Vagina (tissue), 2 donors: Measurements from ENCODE around the gene CECR2. TPM values are rescaled to one million over a fixed set of nuclear protein-coding genes. Genes with fewer than 3 reads are reported as not detected.

Experiments
- DNase-seq, 2 donors: peaks; one replicate each; pipeline ENCODE4 v3.0.0-alpha.2; 2017; ENCODE audit errors: extremely low spot score in 2 of 2
- H3K27ac ChIP-seq: fragments of 200-600 bp; sonication (generic); one replicate; pipeline ENCODE4 v1.5.1; 2019
- H3K27me3 ChIP-seq: fragments of 200-600 bp; sonication (generic); one replicate; pipeline ENCODE4 v1.5.1; 2019
- H3K36me3 ChIP-seq, 2 donors: fragments of 200-600 bp; sonication (generic); one replicate each; pipeline ENCODE4 v1.5.1; 2017 to 2019
- H3K4me1 ChIP-seq: fragments of 200-600 bp; sonication (generic); one replicate; pipeline ENCODE4 v1.5.1; 2019
- H3K4me3 ChIP-seq, 2 donors: fragments of 200-600 bp; sonication (generic); 1 replicate in 1 of 2; 2 replicates in 1 of 2; pipeline ENCODE4 v1.5.1; 2016 to 2019
- H3K9me3 ChIP-seq: fragments of 200-600 bp; sonication (generic); one replicate; pipeline ENCODE4 v1.5.1; 2019
- CTCF ChIP-seq, 3 experiments: fragments of 450-650 bp in 2 of 3; fragments of 200-600 bp in 1 of 3; sonication (generic) in 1 of 3; IDR thresholded peaks; one replicate each; pipeline ENCODE4 v1.5.1; 2017 to 2019; ENCODE audit warnings: antibody characterized with exemption in 3 of 3, mild to moderate bottlenecking in 2 of 3, moderate library complexity in 2 of 3
- POLR2A ChIP-seq, 2 donors: fragments of 450-650 bp; IDR thresholded peaks; one replicate each; pipeline ENCODE4 v1.6.1; 2017; ENCODE audit warnings: antibody characterized with exemption in 2 of 2, mild to moderate bottlenecking in 2 of 2, moderate library complexity in 2 of 2
- POLR2AphosphoS5 ChIP-seq, 2 donors: sonication (generic); formaldehyde crosslinking; IDR thresholded peaks; one replicate each; pipeline ENCODE4 v1.9.0; 2017; ENCODE audit warnings: antibody characterized with exemption in 2 of 2, mild to moderate bottlenecking in 2 of 2, low read depth in 1 of 2; ENCODE audit not compliant: insufficient read depth in 1 of 2
- intact Hi-C: fragments of 100-400 bp; cut with DNase I; formaldehyde crosslinking; loops from one replicate; pipeline ENCODE4 v1.15.1; 2023
- total RNA-seq: library from RNA; depleted of rRNA; stranded (reverse); fragments of >200 nt; gene quantifications from one replicate; pipeline ENCODE4 v1.2.3, GENCODE V29; 2016

The CECR2 gene
- total RNA-seq, 1 donor from 2014 or later = 0.98 TPM

DNA sequence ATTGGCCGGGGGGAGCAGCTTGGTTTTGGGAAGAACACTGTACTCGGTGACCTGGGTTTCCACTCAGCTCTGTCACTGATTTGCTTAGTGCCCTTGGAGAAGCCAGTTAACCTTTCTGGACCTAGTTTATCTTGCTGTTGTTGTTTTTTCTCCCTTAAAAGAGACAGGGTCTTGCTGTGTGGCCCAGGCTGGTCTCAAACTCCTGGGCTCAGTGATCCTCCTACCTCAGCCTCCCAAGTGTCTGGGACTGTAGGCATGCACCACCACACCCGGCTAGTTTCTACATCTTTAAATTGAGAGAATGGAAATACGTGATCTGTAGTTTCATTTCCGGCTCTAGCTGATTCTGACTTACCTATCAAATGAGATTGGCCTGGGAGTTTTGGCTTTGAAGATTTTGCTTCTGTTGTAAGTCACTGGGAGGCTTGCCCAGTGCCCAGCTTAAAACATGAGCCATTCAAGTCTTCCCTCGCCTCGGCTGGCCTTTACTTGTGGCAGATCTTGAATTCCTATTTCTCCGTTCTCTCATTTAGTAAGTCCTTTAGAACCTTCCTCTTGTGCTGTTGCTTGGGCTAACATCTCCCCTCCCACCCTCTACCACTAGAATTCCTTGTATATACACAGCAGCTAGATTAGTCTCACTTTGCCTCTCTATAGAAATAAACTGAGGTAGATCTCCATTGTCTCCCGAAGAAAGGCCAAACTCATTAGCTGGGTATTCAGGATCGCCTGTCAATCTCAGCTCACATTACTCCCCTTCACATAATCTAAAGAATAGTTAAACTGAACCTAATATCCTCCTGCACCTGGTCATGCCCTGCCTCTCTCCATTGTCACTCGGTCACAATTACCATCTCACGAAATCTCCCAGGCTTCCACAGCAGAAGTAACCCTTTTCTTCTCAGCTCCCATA, 106.3 kb downstream of the CECR2 start:
- Histone ChIP-seq H3K9me3 (no peaks in the 10 kb centered on the region), H3K4me3 (no peak overlapping the region), H3K27ac (no peak overlapping the region), H3K4me1 (no peaks in the 10 kb centered on the region), H3K27me3 (no peaks in the 10 kb centered on the region), H3K36me3 (no peaks in the 10 kb centered on the region)
- intact Hi-C loops = no loop called here
- DNase-seq = no peak
- TF ChIP-seq POLR2A (IDR thresholded peaks at IDR 0.05) (no peak), POLR2AphosphoS5 (IDR thresholded peaks at IDR 0.05; ENCODE audit: insufficient read depth in 1 of 2, low read depth in 1 of 2) (no peak), CTCF (IDR thresholded peaks at IDR 0.05) (no peak)

DNA sequence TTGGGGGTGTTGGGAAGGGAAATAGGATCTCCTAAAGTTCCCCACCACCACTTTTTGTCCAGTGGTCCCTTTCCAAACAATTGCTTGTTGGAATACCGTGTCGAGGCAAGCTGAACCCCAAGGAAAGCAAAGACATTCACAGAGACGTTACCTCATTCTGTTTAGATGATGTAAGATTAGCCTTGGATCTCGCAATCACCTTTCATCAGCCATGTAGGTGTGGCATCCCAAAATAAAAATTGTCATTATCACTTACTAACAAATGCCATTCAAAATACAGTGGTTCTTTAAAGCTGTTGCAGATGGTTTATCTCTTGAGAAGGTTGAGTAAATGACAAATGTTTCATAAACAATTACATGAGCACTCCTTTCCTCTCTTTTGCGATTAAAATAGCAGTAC, 107.6 kb downstream of the CECR2 start:
- Histone ChIP-seq H3K27me3 (no peaks in the 10 kb centered on the region), H3K36me3 (no peaks in the 10 kb centered on the region), H3K27ac (no peak overlapping the region), H3K9me3 (no peaks in the 10 kb centered on the region), H3K4me1 (no peaks in the 10 kb centered on the region), H3K4me3 (no peak overlapping the region)
- no peak for DNase-seq
- intact Hi-C loops = no loop called here
- TF ChIP-seq POLR2AphosphoS5 (IDR thresholded peaks at IDR 0.05; ENCODE audit: insufficient read depth in 1 of 2, low read depth in 1 of 2) (no peak), POLR2A (IDR thresholded peaks at IDR 0.05) (no peak), CTCF (IDR thresholded peaks at IDR 0.05) (no peak)

DNA sequence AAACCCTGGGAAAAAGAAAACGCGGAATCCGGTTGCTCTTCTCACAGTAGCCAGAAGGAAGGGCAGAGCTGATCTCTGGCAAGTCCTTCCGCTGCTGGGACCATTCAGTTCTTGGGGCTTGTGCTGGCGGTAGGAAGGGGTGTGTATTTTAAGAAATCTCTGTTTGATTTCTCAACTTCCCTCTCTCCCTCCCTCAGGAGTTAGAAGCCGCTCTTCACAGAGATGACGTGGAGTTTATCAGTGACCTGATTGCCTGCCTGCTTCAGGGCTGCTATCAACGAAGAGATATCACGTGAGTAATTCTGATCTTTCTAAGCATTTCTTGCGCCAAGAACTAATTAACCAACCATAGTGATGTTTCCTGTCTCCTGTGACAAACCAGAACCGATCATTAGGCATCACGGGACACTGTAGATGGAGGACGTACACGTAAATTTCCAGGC, 108.2 kb downstream of the CECR2 start:
- no peak for DNase-seq
- Histone ChIP-seq H3K4me3 (no peak overlapping the region), H3K27me3 (no peaks in the 10 kb centered on the region), H3K4me1 (no peaks in the 10 kb centered on the region), H3K27ac (no peak overlapping the region), H3K36me3 (no peaks in the 10 kb centered on the region), H3K9me3 (no peaks in the 10 kb centered on the region)
- intact Hi-C loops = no loop called here
- TF ChIP-seq POLR2A (IDR thresholded peaks at IDR 0.05) (no peak), CTCF (IDR thresholded peaks at IDR 0.05) (no peak), POLR2AphosphoS5 (IDR thresholded peaks at IDR 0.05; ENCODE audit: insufficient read depth in 1 of 2, low read depth in 1 of 2) (no peak)

- Histone ChIP-seq H3K9me3 (no peaks in the 10 kb centered on the region), H3K4me3 (no peak overlapping the region), H3K27ac (no peak overlapping the region), H3K4me1 (no peaks in the 10 kb centered on the region), H3K36me3 (no peaks in the 10 kb centered on the region), H3K27me3 (no peaks in the 10 kb centered on the region)
- no peak for DNase-seq
- intact Hi-C loops = no loop called here
- TF ChIP-seq POLR2A (IDR thresholded peaks at IDR 0.05) (no peak), POLR2AphosphoS5 (IDR thresholded peaks at IDR 0.05; ENCODE audit: insufficient read depth in 1 of 2, low read depth in 1 of 2) (no peak), CTCF (IDR thresholded peaks at IDR 0.05) (no peak)
Observed at GRCh38 chr22:17479135-17479534, 109.9 kb downstream of the CECR2 start.

DNA sequence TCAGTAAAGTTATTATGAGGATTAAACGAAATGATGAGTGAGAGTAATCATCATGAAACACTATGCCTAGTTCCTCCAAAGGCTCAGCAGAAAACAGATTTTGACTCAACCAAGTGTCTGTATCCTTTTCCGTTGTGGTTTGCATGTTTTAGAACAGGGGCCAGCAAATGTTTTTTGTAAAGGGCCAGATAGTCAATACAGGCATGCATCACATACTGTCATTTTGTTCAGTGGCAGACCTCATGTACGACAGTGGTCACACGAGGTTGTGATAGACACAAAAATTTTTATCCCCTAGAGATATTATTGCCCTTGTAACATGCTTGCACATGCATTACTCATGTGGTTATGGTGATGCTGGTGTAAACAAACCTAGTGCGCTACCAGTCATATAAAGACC, 112.2 kb downstream of the CECR2 start:
- TF ChIP-seq CTCF (IDR thresholded peaks at IDR 0.05) (no peak), POLR2AphosphoS5 (IDR thresholded peaks at IDR 0.05; ENCODE audit: insufficient read depth in 1 of 2, low read depth in 1 of 2) (no peak), POLR2A (IDR thresholded peaks at IDR 0.05) (no peak)
- intact Hi-C loops = no loop called here
- H3K27me3 ChIP-seq = no peaks in the 10 kb centered on the region

More for the DNA sequence above, 112.2 kb downstream of the CECR2 start:
- Histone ChIP-seq H3K4me3 (no peak overlapping the region), H3K4me1 (no peaks in the 10 kb centered on the region), H3K36me3 (no peaks in the 10 kb centered on the region), H3K9me3 (no peaks in the 10 kb centered on the region), H3K27ac (no peak overlapping the region)
- no peak for DNase-seq
